Uterus (tissue), 4 donors: Measurements from ENCODE around the gene OR2AJ1. TPM values are rescaled to one million over a fixed set of nuclear protein-coding genes. Genes with fewer than 3 reads are reported as not detected.

Source experiments
- DNase-seq, 2 donors: peaks; one replicate each; pipeline ENCODE4 v3.0.0-alpha.2; 2019 to 2020
- H3K27ac ChIP-seq, 2 donors: fragments of 200-600 bp; sonication (generic); 1 replicate in 1 of 2; 2 replicates in 1 of 2; pipeline ENCODE4 v1.5.1; 2016 to 2018
- H3K27me3 ChIP-seq, 2 donors: fragments of 200-600 bp; sonication (generic); one replicate each; pipeline ENCODE4 v1.5.1; 2018 to 2019; ENCODE audit warnings: control low read depth in 1 of 2
- H3K36me3 ChIP-seq, 2 donors: fragments of 200-600 bp; sonication (generic); one replicate each; pipeline ENCODE4 v1.5.1; 2019; ENCODE audit warnings: control low read depth in 1 of 2
- H3K4me1 ChIP-seq, 2 donors: fragments of 200-600 bp; sonication (generic); one replicate each; pipeline ENCODE4 v1.5.1; 2018 to 2019; ENCODE audit warnings: control low read depth in 1 of 2
- H3K4me3 ChIP-seq, 2 donors: fragments of 200-600 bp; sonication (generic); 1 replicate in 1 of 2; 2 replicates in 1 of 2; pipeline ENCODE4 v1.5.1; 2018 to 2019; ENCODE audit warnings: mild to moderate bottlenecking in 1 of 2
- H3K9me3 ChIP-seq, 2 donors: fragments of 200-600 bp; sonication (generic); one replicate each; pipeline ENCODE4 v1.5.1; 2019; ENCODE audit warnings: control low read depth in 1 of 2
- CTCF ChIP-seq, 4 experiments: fragments of 200-600 bp in 2 of 4; fragments of 450-650 bp in 2 of 4; sonication (generic) in 2 of 4; IDR thresholded peaks; one replicate each; pipeline ENCODE4 v1.5.1; 2016 to 2019; ENCODE audit warnings: antibody characterized with exemption in 4 of 4, mild to moderate bottlenecking in 2 of 4, moderate library complexity in 1 of 4
- POLR2A ChIP-seq, 2 donors: fragments of 450-650 bp; IDR thresholded peaks; one replicate each; pipeline ENCODE4 v1.6.1; 2016; ENCODE audit warnings: antibody characterized with exemption in 2 of 2, mild to moderate bottlenecking in 1 of 2, moderate library complexity in 1 of 2
- intact Hi-C: fragments of 100-400 bp; cut with DNase I; formaldehyde crosslinking; loops from one replicate; pipeline ENCODE4 v1.15.1; 2023; ENCODE audit warnings: low total_unique reads
- total RNA-seq, 4 donors: library from RNA; depleted of rRNA in 3 of 4; stranded (reverse); fragments of >200 nt in 3 of 4; gene quantifications; one replicate each; pipeline versions ENCODE4 v1.1.0 to v1.2.4, GENCODE V29; 2014 to 2023
- donor health status: DM: yes; HTN: yes; CAD: no.

OR2AJ1 gene
- total RNA-seq, 4 donors from 2014 or later: not detected

GRCh38 chr1:247953408-247953807, 28.7 kb downstream of the OR2AJ1 start:
- TF ChIP-seq POLR2A (IDR thresholded peaks at IDR 0.05): no peak
- no peak for TF ChIP-seq CTCF (IDR thresholded peaks at IDR 0.05)
- no peak for DNase-seq
- intact Hi-C loops: no loop called here
- no peaks in the 10 kb centered on the region for H3K4me1 ChIP-seq
- no peaks in the 10 kb centered on the region for H3K9me3 ChIP-seq
- H3K27ac ChIP-seq: no peak overlapping the region
- no peaks in the 10 kb centered on the region for H3K27me3 ChIP-seq
- H3K36me3 ChIP-seq: no peaks in the 10 kb centered on the region
- H3K4me3 ChIP-seq: no peak overlapping the region

- no peak overlapping the region for H3K4me3 ChIP-seq
- no peak for DNase-seq
- TF ChIP-seq POLR2A (IDR thresholded peaks at IDR 0.05): no peak
- no peaks in the 10 kb centered on the region for H3K27me3 ChIP-seq
- intact Hi-C loops: no loop called here
- no peaks in the 10 kb centered on the region for H3K4me1 ChIP-seq
- no peaks in the 10 kb centered on the region for H3K9me3 ChIP-seq
- H3K36me3 ChIP-seq: no peaks in the 10 kb centered on the region
- no peak overlapping the region for H3K27ac ChIP-seq
Measured at GRCh38 chr1:247961791-247962190, 37.1 kb downstream of the OR2AJ1 start.

- H3K27me3 ChIP-seq: no peaks in the 10 kb centered on the region
- H3K36me3 ChIP-seq: no peaks in the 10 kb centered on the region
- DNase-seq: no peak
- TF ChIP-seq POLR2A (IDR thresholded peaks at IDR 0.05): no peak
- no peak for TF ChIP-seq CTCF (IDR thresholded peaks at IDR 0.05)
- H3K9me3 ChIP-seq: no peaks in the 10 kb centered on the region
- intact Hi-C loops: no loop called here
- H3K4me1 ChIP-seq: no peaks in the 10 kb centered on the region
- no peak overlapping the region for H3K27ac ChIP-seq
- H3K4me3 ChIP-seq: no peak overlapping the region
Measured at GRCh38 chr1:247962911-247963588, 38.4 kb downstream of the OR2AJ1 start.

GRCh38 chr1:247964933-247965332, 40.2 kb downstream of the OR2AJ1 start, which contains the start of gene OR2AK2:
Gene OR2AK2, plus strand, starts transcription at chr1:247965233. Its CDS starts 144 bp downstream, at chr1:247965377.
- Histone ChIP-seq H3K27ac (no peak within 1 kb of the TSS), H3K9me3 (no peaks in the 10 kb centered on the region), H3K27me3 (no peaks in the 10 kb centered on the region), H3K36me3 (no peaks in the 10 kb centered on the region), H3K4me3 (no peak within 1 kb of the TSS), H3K4me1 (no peaks in the 10 kb centered on the region)
- intact Hi-C loops: no loop called here
- no peak for DNase-seq
- no peak for TF ChIP-seq CTCF (IDR thresholded peaks at IDR 0.05)
- TF ChIP-seq POLR2A (IDR thresholded peaks at IDR 0.05): no peak

- Histone ChIP-seq H3K4me3 (no peak overlapping the region), H3K4me1 (no peaks in the 10 kb centered on the region), H3K9me3 (no peaks in the 10 kb centered on the region), H3K27me3 (no peaks in the 10 kb centered on the region), H3K36me3 (no peaks in the 10 kb centered on the region), H3K27ac (no peak overlapping the region)
- DNase-seq: no peak
- intact Hi-C loops: no loop called here
- no peak for TF ChIP-seq POLR2A (IDR thresholded peaks at IDR 0.05)
- no peak for TF ChIP-seq CTCF (IDR thresholded peaks at IDR 0.05)
Measured at GRCh38 chr1:247966532-247967204, 42.0 kb downstream of the OR2AJ1 start.

Other genes starting within 250 kb of the OR2AJ1 start
- gene OR13G1, start 245.2 kb upstream of the OR2AJ1 start, total RNA-seq: not detected
- not detected for gene OR6F1, start 208.2 kb upstream of the OR2AJ1 start, total RNA-seq
- gene OR14K1, start 186.3 kb upstream of the OR2AJ1 start, total RNA-seq: not detected
- not detected for gene OR14A2, start 176.7 kb upstream of the OR2AJ1 start, total RNA-seq
- gene OR1C1, start 164.3 kb upstream of the OR2AJ1 start, total RNA-seq: not detected
- gene OR14A16, start 100.8 kb upstream of the OR2AJ1 start, total RNA-seq: not detected
- not detected for gene OR11L1, start 83.0 kb upstream of the OR2AJ1 start, total RNA-seq
- 10 to 100 TPM in 1 of 4 donors, 1 to 10 TPM in 2, under 1 TPM in 1; 0.88 to 10.3 (median 2.1) TPM for gene TRIM58, start 67.7 kb upstream of the OR2AJ1 start, total RNA-seq
- under 1 TPM in 1 of 4 donors, not detected in 3; 0.49 TPM for gene OR2W3, start 29.3 kb upstream of the OR2AJ1 start, total RNA-seq
- gene OR2T8, start 4.6 kb upstream of the OR2AJ1 start, total RNA-seq: under 1 TPM in 1 of 4 donors, not detected in 3; 0.40 TPM
- not detected for gene OR2L8, start 24.0 kb downstream of the OR2AJ1 start, total RNA-seq
- not detected for gene OR2AK2, start 40.3 kb downstream of the OR2AJ1 start, total RNA-seq
- under 1 TPM in 1 of 4 donors, not detected in 3; 0.14 TPM for gene OR2L5, start 88.8 kb downstream of the OR2AJ1 start, total RNA-seq
- gene OR2L2, start 105.2 kb downstream of the OR2AJ1 start, total RNA-seq: under 1 TPM in 1 of 4 donors, not detected in 3; 0.30 TPM
- gene OR2L3, start 121.9 kb downstream of the OR2AJ1 start, total RNA-seq: under 1 TPM in 1 of 4 donors, not detected in 3; 0.15 TPM
- gene OR2L13, start 170.3 kb downstream of the OR2AJ1 start, total RNA-seq: under 1 TPM in 1 of 4 donors, not detected in 3; 0.21 TPM
- gene OR2M5, start 220.3 kb downstream of the OR2AJ1 start, total RNA-seq: not detected
- gene OR2M2, start 249.9 kb downstream of the OR2AJ1 start, total RNA-seq: not detected